Osteoblast (primary cell): ENCODE data around the gene NPTN. TPM values are rescaled to one million over a fixed set of nuclear protein-coding genes. Genes with fewer than 3 reads are reported as not detected.

Experiments
- DNase-seq: peaks from one replicate; pipeline ENCODE4 v3.0.0; 2011; ENCODE audit warnings: low spot score, mixed read lengths; ENCODE audit not compliant: insufficient read length; ENCODE audit errors: missing footprints
- H2AFZ ChIP-seq: 2 replicates; pipeline ENCODE4 v1.6.0; 2011; ENCODE audit warnings: mild to moderate bottlenecking, low read length
- H3K27ac ChIP-seq: 2 replicates; pipeline ENCODE4 v1.5.1; 2011; ENCODE audit warnings: mild to moderate bottlenecking, low read depth, low read length, moderate library complexity
- H3K27me3 ChIP-seq: 2 replicates; pipeline ENCODE4 v1.6.0; 2012; ENCODE audit warnings: mild to moderate bottlenecking, control low read depth, inconsistent platforms, low read length, moderate library complexity; ENCODE audit not compliant: insufficient read depth
- H3K36me3 ChIP-seq: 2 replicates; pipeline ENCODE4 v1.5.1; 2011; ENCODE audit warnings: mild to moderate bottlenecking, low read length, control low read depth, moderate library complexity; ENCODE audit not compliant: insufficient read depth
- H3K4me1 ChIP-seq: 2 replicates; pipeline ENCODE4 v1.5.1; 2011; ENCODE audit warnings: mild to moderate bottlenecking, low read length, control low read depth, moderate library complexity; ENCODE audit not compliant: insufficient read depth
- H3K4me2 ChIP-seq: 2 replicates; pipeline ENCODE4 v1.6.0; 2011; ENCODE audit warnings: mild to moderate bottlenecking, low read length; ENCODE audit not compliant: insufficient read depth
- H3K4me3 ChIP-seq: fragments of 200-600 bp; sonication (generic); 3 replicates; pipeline ENCODE4 v1.5.1; 2012; ENCODE audit warnings: mild to moderate bottlenecking, low read length, inconsistent platforms; ENCODE audit not compliant: insufficient read depth
- H3K79me2 ChIP-seq: 2 replicates; pipeline ENCODE4 v1.6.0; 2012; ENCODE audit warnings: mild to moderate bottlenecking, low read length, control low read depth, inconsistent platforms; ENCODE audit not compliant: insufficient read depth
- H3K9me3 ChIP-seq: 2 replicates; pipeline ENCODE4 v1.5.1; 2011; ENCODE audit warnings: low read depth, low read length, control low read depth
- H4K20me1 ChIP-seq: 2 replicates; pipeline ENCODE4 v1.6.0; 2012; ENCODE audit warnings: mild to moderate bottlenecking, low read length, control low read depth; ENCODE audit not compliant: insufficient read depth
- total RNA-seq: library from RNA; depleted of rRNA; stranded (reverse); fragments of >200 nt; gene quantifications from 2 replicates; pipeline ENCODE4 v1.2.3, GENCODE V29; 2012
- TF ChIP-seq, protein P1 (sequence below): IDR thresholded peaks from 2 replicates; pipeline ENCODE4 v1.5.1; 2011; ENCODE audit warnings: mild to moderate bottlenecking, low read depth, low read length, moderate library complexity; ENCODE audit errors: extremely low read depth

NPTN gene
- total RNA-seq, 1 donor, result 130 TPM

DNA sequence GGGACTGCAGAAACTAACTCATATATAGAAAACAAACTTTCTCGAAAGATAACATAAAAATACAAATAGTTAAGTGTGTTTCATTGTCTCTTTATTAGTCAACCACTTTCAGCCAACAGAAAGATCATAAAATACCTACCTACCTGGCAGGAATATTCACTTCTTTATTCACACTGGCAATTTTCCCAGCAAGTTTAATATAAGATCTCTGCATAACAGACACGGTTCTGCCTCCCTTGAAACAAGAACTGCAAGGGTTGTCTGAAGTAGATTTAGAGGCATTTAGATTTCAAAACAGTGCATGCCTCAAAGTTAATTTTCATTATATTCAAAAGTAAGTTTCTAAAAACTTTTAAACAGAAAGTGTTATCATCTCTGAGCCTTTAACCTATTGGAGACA lies 7.1 kb downstream of the NPTN start:
- H4K20me1 ChIP-seq, result peaks cover 61% of the 10 kb centered on the region

DNA sequence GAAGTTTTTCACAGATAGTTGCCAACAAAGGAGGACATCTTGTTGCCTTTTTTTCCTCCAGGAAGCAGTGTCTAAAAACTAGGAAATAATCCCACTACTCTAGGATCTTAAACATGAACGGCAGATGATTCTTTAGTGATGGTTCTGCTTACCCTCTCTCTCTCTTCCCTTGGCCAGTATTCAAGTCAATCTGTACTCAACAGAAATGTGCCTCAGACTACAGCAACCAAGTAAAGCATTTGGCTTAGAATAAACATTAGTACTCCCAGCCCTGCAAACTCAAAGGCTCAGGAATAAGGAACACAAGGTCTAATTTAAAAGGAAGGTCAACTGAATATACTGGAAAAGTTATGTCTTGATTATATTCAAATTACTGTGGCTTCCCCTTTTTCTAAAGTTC lies 8.7 kb downstream of the NPTN start:
- no peaks in the 10 kb centered on the region for H3K9me3 ChIP-seq
- H2AFZ ChIP-seq, result no peak overlapping the region
- peaks cover 8% of the 10 kb centered on the region for H3K4me1 ChIP-seq
- TF ChIP-seq, protein P1, sequence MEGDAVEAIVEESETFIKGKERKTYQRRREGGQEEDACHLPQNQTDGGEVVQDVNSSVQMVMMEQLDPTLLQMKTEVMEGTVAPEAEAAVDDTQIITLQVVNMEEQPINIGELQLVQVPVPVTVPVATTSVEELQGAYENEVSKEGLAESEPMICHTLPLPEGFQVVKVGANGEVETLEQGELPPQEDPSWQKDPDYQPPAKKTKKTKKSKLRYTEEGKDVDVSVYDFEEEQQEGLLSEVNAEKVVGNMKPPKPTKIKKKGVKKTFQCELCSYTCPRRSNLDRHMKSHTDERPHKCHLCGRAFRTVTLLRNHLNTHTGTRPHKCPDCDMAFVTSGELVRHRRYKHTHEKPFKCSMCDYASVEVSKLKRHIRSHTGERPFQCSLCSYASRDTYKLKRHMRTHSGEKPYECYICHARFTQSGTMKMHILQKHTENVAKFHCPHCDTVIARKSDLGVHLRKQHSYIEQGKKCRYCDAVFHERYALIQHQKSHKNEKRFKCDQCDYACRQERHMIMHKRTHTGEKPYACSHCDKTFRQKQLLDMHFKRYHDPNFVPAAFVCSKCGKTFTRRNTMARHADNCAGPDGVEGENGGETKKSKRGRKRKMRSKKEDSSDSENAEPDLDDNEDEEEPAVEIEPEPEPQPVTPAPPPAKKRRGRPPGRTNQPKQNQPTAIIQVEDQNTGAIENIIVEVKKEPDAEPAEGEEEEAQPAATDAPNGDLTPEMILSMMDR, result no peak
- H3K79me2 ChIP-seq, result peaks cover 99% of the 10 kb centered on the region
- H4K20me1 ChIP-seq, result peaks cover 58% of the 10 kb centered on the region
- no peak overlapping the region for H3K4me2 ChIP-seq
- H3K36me3 ChIP-seq, result no peaks in the 10 kb centered on the region
- H3K27me3 ChIP-seq, result no peaks in the 10 kb centered on the region
- no peak overlapping the region for H3K27ac ChIP-seq
- no peak overlapping the region for H3K4me3 ChIP-seq
- no peak for DNase-seq

More for the DNA sequence above, 7.1 kb downstream of the NPTN start:
- DNase-seq, result no peak
- Histone ChIP-seq H3K4me3 (no peak overlapping the region), H3K36me3 (no peaks in the 10 kb centered on the region), H2AFZ (no peak overlapping the region), H3K79me2 (peaks cover 99% of the 10 kb centered on the region), H3K27ac (no peak overlapping the region), H3K4me2 (no peak overlapping the region), H3K4me1 (peaks cover 22% of the 10 kb centered on the region), H3K27me3 (no peaks in the 10 kb centered on the region), H3K9me3 (no peaks in the 10 kb centered on the region)
- TF ChIP-seq, protein P1, result no peak

DNA sequence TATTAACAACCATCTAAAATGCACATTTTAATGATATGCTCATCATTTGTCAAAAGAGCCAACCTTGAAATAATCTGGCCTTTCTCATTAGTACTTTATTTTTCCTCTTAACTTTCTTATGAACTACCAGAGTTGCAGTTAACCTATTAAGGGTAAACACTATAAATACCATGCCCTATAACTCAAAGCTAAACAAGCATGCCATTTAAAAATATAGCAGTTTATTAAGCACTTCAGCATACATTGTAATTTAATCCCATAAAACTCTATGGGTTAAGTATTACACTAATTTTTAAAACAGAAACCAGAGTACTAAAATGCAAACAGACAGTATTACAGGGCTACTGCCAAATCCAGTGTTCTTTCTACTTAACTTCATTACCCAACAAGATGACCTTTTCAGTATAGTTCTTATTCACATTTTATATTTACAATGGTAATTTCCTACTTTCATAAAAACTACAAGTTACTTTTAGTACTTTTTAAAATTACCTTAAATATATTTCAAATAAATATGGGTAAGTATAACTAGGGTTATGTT lies 11.8 kb downstream of the NPTN start:
- no peak for DNase-seq
- Histone ChIP-seq H2AFZ (no peak overlapping the region), H3K27ac (no peak overlapping the region), H3K4me1 (peaks cover 12% of the 10 kb centered on the region), H3K4me2 (no peak overlapping the region), H3K9me3 (no peaks in the 10 kb centered on the region), H3K36me3 (no peaks in the 10 kb centered on the region), H4K20me1 (peaks cover 71% of the 10 kb centered on the region), H3K27me3 (no peaks in the 10 kb centered on the region), H3K4me3 (no peak overlapping the region), H3K79me2 (peaks cover 98% of the 10 kb centered on the region)
- TF ChIP-seq, protein P1, result no peak

DNA sequence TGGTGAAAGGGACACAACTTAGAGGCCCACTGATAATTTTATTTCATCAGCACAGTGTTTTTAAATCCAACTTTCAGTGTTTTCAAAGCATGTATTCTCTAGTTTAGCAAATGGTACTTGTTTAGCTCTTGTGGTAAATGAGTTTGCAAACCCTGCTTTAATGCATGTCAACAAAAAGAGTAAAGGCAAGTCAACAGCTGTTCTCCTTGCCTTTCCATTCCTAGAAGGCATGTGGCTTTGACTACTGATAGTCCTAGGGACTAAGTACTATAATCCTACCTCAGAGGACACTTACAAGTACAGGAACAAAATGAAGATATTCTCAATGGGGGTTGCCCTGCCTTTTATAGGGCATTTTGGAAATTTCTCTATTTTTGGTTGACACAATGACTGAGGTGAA lies 13.1 kb downstream of the NPTN start:
- H4K20me1 ChIP-seq, result peaks cover 78% of the 10 kb centered on the region
- peaks cover 12% of the 10 kb centered on the region for H3K4me1 ChIP-seq
- H2AFZ ChIP-seq, result no peak overlapping the region
- H3K4me3 ChIP-seq, result no peak overlapping the region
- no peaks in the 10 kb centered on the region for H3K9me3 ChIP-seq
- H3K4me2 ChIP-seq, result no peak overlapping the region
- H3K27ac ChIP-seq, result no peak overlapping the region
- no peaks in the 10 kb centered on the region for H3K27me3 ChIP-seq
- H3K79me2 ChIP-seq, result peaks cover 98% of the 10 kb centered on the region
- TF ChIP-seq, protein P1, result no peak
- no peak for DNase-seq
- H3K36me3 ChIP-seq, result no peaks in the 10 kb centered on the region
